IMR-90 (cell line): ENCODE results near the gene DIAPH2. TPM values are rescaled to one million over a fixed set of nuclear protein-coding genes. Genes with fewer than 3 reads are reported as not detected.

Experiments
- ATAC-seq: fragments of 200-7000 bp; cut with Tn5 transposase; 2 replicates; pipeline ENCODE4 v1.9.1; 2020; ENCODE audit warnings: low read depth, mild to moderate bottlenecking, moderate library complexity
- BruUV-seq: library from RNA; stranded (reverse); fragments of 400-500 nt; replicated peaks from 2 replicates; lab custom pipeline; 2021; lab: Mats Ljungman, UMichigan
- CTCF ChIA-PET: fragments of 300-600 bp; formaldehyde crosslinking; extraction: SDS; loops from one replicate; lab custom pipeline; 2021; ENCODE audit warnings: antibody characterized with exemption; lab: Yijun Ruan, JAX
- POLR2A ChIA-PET: fragments of 300-600 bp; sonication (Branson Sonifier 250); formaldehyde crosslinking; loops from one replicate; lab custom pipeline; 2022; ENCODE audit warnings: antibody characterized with exemption; ENCODE audit not compliant: unreplicated experiment; lab: Charles Lee
- DNase-seq: peaks from one replicate; pipeline ENCODE4 v3.0.0; 2013
- H2AFZ ChIP-seq: replicated peaks from 2 replicates; pipeline ENCODE3; 2013; ENCODE audit warnings: low read length, mild to moderate bottlenecking; ENCODE audit not compliant: poor library complexity
- H2AK5ac ChIP-seq: 2 replicates; pipeline ENCODE4 v1.6.1; 2013; ENCODE audit warnings: low read depth, low read length, inconsistent platforms
- H2AK9ac ChIP-seq: replicated peaks from 2 replicates; pipeline ENCODE3; 2013; ENCODE audit warnings: mild to moderate bottlenecking, low read depth, low read length, moderate library complexity; ENCODE audit not compliant: poor library complexity
- H2BK120ac ChIP-seq: 2 replicates; pipeline ENCODE4 v1.6.1; 2013; ENCODE audit warnings: low read depth, low read length, inconsistent platforms
- H2BK15ac ChIP-seq: 3 replicates; pipeline ENCODE4 v1.6.1; 2013; ENCODE audit warnings: low read depth, low read length, inconsistent platforms
- H2BK20ac ChIP-seq: 2 replicates; pipeline ENCODE4 v1.6.1; 2013; ENCODE audit warnings: low read depth, mild to moderate bottlenecking, inconsistent platforms, low read length, moderate library complexity
- H2BK5ac ChIP-seq: 2 replicates; pipeline ENCODE4 v1.6.1; 2013; ENCODE audit warnings: mild to moderate bottlenecking, low read depth, low read length, inconsistent platforms; ENCODE audit not compliant: poor library complexity, severe bottlenecking
- H3K14ac ChIP-seq: replicated peaks from 2 replicates; pipeline ENCODE4 v1.6.1; 2013; ENCODE audit warnings: low read depth, low read length, inconsistent platforms
- H3K18ac ChIP-seq: 2 replicates; pipeline ENCODE4 v1.6.1; 2013; ENCODE audit warnings: low read depth, low read length, control low read depth
- H3K23ac ChIP-seq: 2 replicates; pipeline ENCODE4 v1.6.1; 2013; ENCODE audit warnings: low read depth, low read length, inconsistent platforms
- H3K27ac ChIP-seq: 2 replicates; pipeline ENCODE4 v1.5.1; 2013; ENCODE audit warnings: mild to moderate bottlenecking, control low read depth, low read length; ENCODE audit not compliant: insufficient read depth
- H3K27me3 ChIP-seq: 2 replicates; pipeline ENCODE4 v1.6.1; 2013; ENCODE audit warnings: low read length; ENCODE audit not compliant: control insufficient read depth, insufficient read depth
- H3K36me3 ChIP-seq: 2 replicates; pipeline ENCODE4 v1.6.1; 2013; ENCODE audit warnings: low read length, mixed read lengths; ENCODE audit not compliant: control insufficient read depth, insufficient read depth
- H3K4ac ChIP-seq: 2 replicates; pipeline ENCODE4 v1.6.1; 2013; ENCODE audit warnings: low read depth, low read length, inconsistent platforms
- H3K4me1 ChIP-seq: 2 replicates; pipeline ENCODE4 v1.6.1; 2013; ENCODE audit warnings: low read length, mixed read lengths; ENCODE audit not compliant: control insufficient read depth, insufficient read depth
- H3K4me2 ChIP-seq: 2 replicates; pipeline ENCODE4 v1.6.1; 2013; ENCODE audit warnings: low read depth, mild to moderate bottlenecking, control low read depth, low read length, moderate library complexity
- H3K4me3 ChIP-seq: 2 replicates; pipeline ENCODE4 v1.5.1; 2013; ENCODE audit warnings: low read depth, mild to moderate bottlenecking, control low read depth, low read length, moderate library complexity; ENCODE audit not compliant: insufficient read depth
- H3K56ac ChIP-seq: 2 replicates; pipeline ENCODE4 v1.6.1; 2013; ENCODE audit warnings: low read length, inconsistent platforms; ENCODE audit not compliant: insufficient read depth; ENCODE audit errors: extremely low read depth
- H3K79me1 ChIP-seq, 2 experiments: 2 replicates each; pipeline ENCODE4 v1.6.1; 2013; ENCODE audit warnings: low read length in 2 of 2, inconsistent platforms in 1 of 2, low read depth in 1 of 2
- H3K9ac ChIP-seq: 2 replicates; pipeline ENCODE4 v1.6.1; 2013; ENCODE audit warnings: low read depth, low read length, control low read depth
- H3K9me1 ChIP-seq: 2 replicates; pipeline ENCODE4 v1.6.1; 2013; ENCODE audit warnings: low read length, inconsistent platforms; ENCODE audit not compliant: insufficient read depth
- H3K9me3 ChIP-seq: 2 replicates; pipeline ENCODE4 v1.6.1; 2013; ENCODE audit warnings: low read length; ENCODE audit not compliant: control insufficient read depth, insufficient read depth
- H4K20me1 ChIP-seq: 2 replicates; pipeline ENCODE4 v1.6.1; 2013; ENCODE audit warnings: low read length, inconsistent platforms; ENCODE audit not compliant: insufficient read depth
- H4K5ac ChIP-seq: 2 replicates; pipeline ENCODE4 v1.6.1; 2013; ENCODE audit warnings: mild to moderate bottlenecking, low read depth, low read length, control low read depth
- H4K8ac ChIP-seq, 2 experiments: 2 replicates each; pipeline ENCODE4 v1.6.1; 2013; ENCODE audit warnings: low read depth in 2 of 2, low read length in 2 of 2, control low read depth in 1 of 2, inconsistent platforms in 1 of 2
- H4K91ac ChIP-seq: 2 replicates; pipeline ENCODE4 v1.6.1; 2013; ENCODE audit warnings: low read depth, low read length, inconsistent platforms; ENCODE audit not compliant: insufficient read depth
- FOS ChIP-seq: fragments of 150-350 bp; IDR thresholded peaks from 2 replicates; pipeline ENCODE4 v1.6.1; 2016; ENCODE audit warnings: low read depth, low read length
- POLR2A ChIP-seq: IDR thresholded peaks from 2 replicates; pipeline ENCODE4 v1.6.1; 2012; ENCODE audit warnings: mild to moderate bottlenecking, low read depth, low read length
- RFX5 ChIP-seq: IDR thresholded peaks from 2 replicates; pipeline ENCODE4 v1.8.0; 2012; ENCODE audit warnings: low read depth, mild to moderate bottlenecking, low read length, moderate library complexity
- SMC3 ChIP-seq: fragments of 150-350 bp; IDR thresholded peaks from 2 replicates; pipeline ENCODE4 v1.6.1; 2016; ENCODE audit warnings: low read depth, mild to moderate bottlenecking, antibody characterized with exemption, low read length, moderate library complexity
- WGBS, 2 experiments: methylation state at CpG; one replicate each; pipeline versions ENCODE4 v1.1.5 to v1.1.7; 2013; ENCODE audit warnings: missing lambda C conversion rate in 2 of 2; ENCODE audit not compliant: insufficient read length in 1 of 2; ENCODE audit errors: extremely low coverage in 2 of 2; 5-methylcytosine and 5-hydroxymethylcytosine counted together
- dilution Hi-C: fragments of 300-500 bp; cut with HindIII; formaldehyde crosslinking; loops from one replicate; pipeline ENCODE4 v1.14.3; 2018; ENCODE audit warnings: low sequenced_read_pairs; ENCODE audit not compliant: unreplicated experiment
- in situ Hi-C: fragments of 300-500 bp; cut with MboI; formaldehyde crosslinking; loops from 3 replicates; pipeline ENCODE4 v1.14.3; 2019; ENCODE audit warnings: low sequenced_read_pairs, inconsistent platforms, mixed read lengths
- intact Hi-C: fragments of 100-400 bp; cut with micrococcal nuclease; formaldehyde crosslinking; loops from 2 replicates; pipeline ENCODE4 v1.10.0; 2022
- polyA plus RNA-seq, 3 experiments: library from polyadenylated mRNA; depleted of rRNA; stranded (reverse); fragments of >200 nt; gene quantifications; 2 replicates each; pipeline ENCODE4 v1.2.3, GENCODE V29; 2012; ENCODE audit warnings: low replicate concordance in 1 of 3
- total RNA-seq: library from RNA; depleted of rRNA; stranded (reverse); fragments of >200 nt; gene quantifications from 2 replicates; pipeline ENCODE4 v1.2.3, GENCODE V29; 2012

The DIAPH2 gene
- total and polyA plus RNA-seq, 2 of the 4 experiments (the other 2 are of a cell fraction) = 3.6 to 19.9 TPM

- Histone ChIP-seq H2AK9ac (no peak overlapping the region), H4K91ac (no peak overlapping the region), H3K14ac (no peak overlapping the region), H3K36me3 (no peaks in the 10 kb centered on the region), H2AK5ac (no peak overlapping the region), H3K18ac (no peak overlapping the region), H3K27ac (no peak overlapping the region), H4K20me1 (no peaks in the 10 kb centered on the region), H3K79me1 (peaks cover 3 to 5% of the 10 kb centered on the region in 2 experiments; a peak in 2 of 4 replicates), H3K4me3 (no peak overlapping the region), H3K9me3 (no peaks in the 10 kb centered on the region), H4K5ac (no peak overlapping the region), H3K56ac (no peak overlapping the region), H3K4me1 (no peaks in the 10 kb centered on the region), H3K4ac (no peak overlapping the region), H2BK5ac (no peak overlapping the region), H2BK120ac (no peak overlapping the region), H3K23ac (no peak overlapping the region), H3K27me3 (no peaks in the 10 kb centered on the region), H2BK15ac (no peak overlapping the region), H3K4me2 (no peak overlapping the region), H4K8ac (no peak overlapping the region), H3K9ac (no peak overlapping the region), H3K9me1 (no peaks in the 10 kb centered on the region), H2BK20ac (no peak overlapping the region), H2AFZ (no peak overlapping the region)
- no peak for TF ChIP-seq FOS
- TF ChIP-seq POLR2A = no peak
- TF ChIP-seq RFX5 = no peak
- TF ChIP-seq SMC3 = no peak
- intact Hi-C loops = no loop called here
- dilution Hi-C loops = no loop called here
- BruUV-seq = no TSS peak
- POLR2A ChIA-PET = no interaction called here
- DNase-seq (peak; percentile 16), ATAC-seq (no peak)
- CTCF ChIA-PET = interaction anchor here (0.6 kb wide), 1 partner anchor 1966 kb away, joined by 3 read pairs; no protein-coding TSS in a partner anchor
- WGBS, 2 experiments = no CpG with 5 or more reads among the region's 4 CpGs
- in situ Hi-C loops = no loop called here
Measured at GRCh38 chrX:96791559-96791958, 106.9 kb downstream of the DIAPH2 start.
